C4-2B (cell line): ENCODE results near the gene SH3RF2.

Experiments
- H3K27ac ChIP-seq: fragments of 450-650 bp; 2 replicates; pipeline ENCODE4 v1.5.1; 2017
- ZFX ChIP-seq: fragments of 450-650 bp; IDR thresholded peaks from 2 replicates; pipeline ENCODE4 v1.6.1; 2017
- TF ChIP-seq, protein P1 (sequence below): fragments of 450-650 bp; conservative IDR thresholded peaks from 2 replicates; pipeline ENCODE4 v1.5.1; 2017; ENCODE audit warnings: mild to moderate bottlenecking

The SH3RF2 gene

DNA sequence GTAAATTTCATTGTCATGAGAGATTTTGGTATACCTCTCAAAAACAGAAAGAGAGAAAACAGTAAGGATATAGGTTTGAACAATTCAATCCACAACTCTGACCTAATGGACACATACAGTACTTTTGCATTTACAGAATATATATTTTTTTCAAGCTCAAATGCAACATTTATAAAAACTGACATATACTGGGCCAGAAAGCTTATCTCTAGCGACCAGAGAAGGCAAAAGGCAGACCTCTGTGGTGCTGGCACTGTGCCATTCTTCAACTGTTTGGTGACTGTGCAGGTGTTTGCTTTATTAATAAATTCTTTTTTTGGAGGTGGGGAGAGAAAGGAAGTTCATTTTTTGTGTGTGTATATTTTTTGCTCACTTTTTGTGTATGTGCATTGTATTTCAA, 175.0 kb downstream of the SH3RF2 start:
- no peak for TF ChIP-seq ZFX
- TF ChIP-seq, protein P1, sequence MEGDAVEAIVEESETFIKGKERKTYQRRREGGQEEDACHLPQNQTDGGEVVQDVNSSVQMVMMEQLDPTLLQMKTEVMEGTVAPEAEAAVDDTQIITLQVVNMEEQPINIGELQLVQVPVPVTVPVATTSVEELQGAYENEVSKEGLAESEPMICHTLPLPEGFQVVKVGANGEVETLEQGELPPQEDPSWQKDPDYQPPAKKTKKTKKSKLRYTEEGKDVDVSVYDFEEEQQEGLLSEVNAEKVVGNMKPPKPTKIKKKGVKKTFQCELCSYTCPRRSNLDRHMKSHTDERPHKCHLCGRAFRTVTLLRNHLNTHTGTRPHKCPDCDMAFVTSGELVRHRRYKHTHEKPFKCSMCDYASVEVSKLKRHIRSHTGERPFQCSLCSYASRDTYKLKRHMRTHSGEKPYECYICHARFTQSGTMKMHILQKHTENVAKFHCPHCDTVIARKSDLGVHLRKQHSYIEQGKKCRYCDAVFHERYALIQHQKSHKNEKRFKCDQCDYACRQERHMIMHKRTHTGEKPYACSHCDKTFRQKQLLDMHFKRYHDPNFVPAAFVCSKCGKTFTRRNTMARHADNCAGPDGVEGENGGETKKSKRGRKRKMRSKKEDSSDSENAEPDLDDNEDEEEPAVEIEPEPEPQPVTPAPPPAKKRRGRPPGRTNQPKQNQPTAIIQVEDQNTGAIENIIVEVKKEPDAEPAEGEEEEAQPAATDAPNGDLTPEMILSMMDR, result no peak
- no peak overlapping the region for H3K27ac ChIP-seq

DNA sequence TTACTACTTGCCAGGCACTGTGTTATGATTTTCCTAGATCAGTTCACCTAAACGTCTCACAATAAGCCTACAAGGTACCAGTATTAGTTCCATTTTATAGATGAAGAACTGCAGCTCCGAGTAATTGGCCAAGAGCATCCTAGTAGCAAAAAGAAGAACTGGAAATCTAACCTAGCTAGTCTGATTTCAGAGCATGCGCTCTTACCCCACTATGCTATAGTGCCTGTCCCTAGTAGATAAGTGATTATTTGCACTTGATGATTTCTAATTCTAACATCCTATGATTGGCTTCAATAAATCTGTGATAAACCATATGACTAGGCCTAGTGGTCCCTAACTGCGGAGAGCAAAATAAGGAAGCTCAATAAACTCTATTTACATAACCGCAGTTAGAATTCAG, 176.1 kb downstream of the SH3RF2 start:
- no peak overlapping the region for H3K27ac ChIP-seq
- no peak for TF ChIP-seq ZFX
- TF ChIP-seq, protein P1, result no peak
